Upper lobe of left lung (tissue), 4 donors: Measurements from ENCODE around the gene MDK.

Experiments
- CTCF ChIP-seq, 6 experiments: fragments of 450-650 bp in 4 of 6; fragments of 200-600 bp in 2 of 6; sonication (generic) in 2 of 6; IDR thresholded peaks; one replicate each; pipeline ENCODE4 v1.5.1; 2016 to 2019; ENCODE audit warnings: antibody characterized with exemption in 6 of 6
- POLR2A ChIP-seq, 4 donors: fragments of 450-650 bp; IDR thresholded peaks; one replicate each; pipeline ENCODE4 v1.5.1; 2016 to 2017; ENCODE audit warnings: antibody characterized with exemption in 4 of 4, mild to moderate bottlenecking in 2 of 4

GRCh38 chr11:46363031-46363407, 18.4 kb upstream of the MDK start:
- TF ChIP-seq CTCF (IDR thresholded peaks at IDR 0.05) (no peak), POLR2A (IDR thresholded peaks at IDR 0.05) (no peak)
